HG03097 (cell line): ENCODE measurements around the gene EPHA6.
A peak's percentile ranks its signal among the peaks of the same experiment; 100 is the strongest.

Experiments
- ATAC-seq: cut with Tn5 transposase; IDR thresholded peaks from one replicate; pipeline ENCODE4 v1.9.1; 2021; ENCODE audit not compliant: unreplicated experiment, low FRiP score

The EPHA6 gene

DNA sequence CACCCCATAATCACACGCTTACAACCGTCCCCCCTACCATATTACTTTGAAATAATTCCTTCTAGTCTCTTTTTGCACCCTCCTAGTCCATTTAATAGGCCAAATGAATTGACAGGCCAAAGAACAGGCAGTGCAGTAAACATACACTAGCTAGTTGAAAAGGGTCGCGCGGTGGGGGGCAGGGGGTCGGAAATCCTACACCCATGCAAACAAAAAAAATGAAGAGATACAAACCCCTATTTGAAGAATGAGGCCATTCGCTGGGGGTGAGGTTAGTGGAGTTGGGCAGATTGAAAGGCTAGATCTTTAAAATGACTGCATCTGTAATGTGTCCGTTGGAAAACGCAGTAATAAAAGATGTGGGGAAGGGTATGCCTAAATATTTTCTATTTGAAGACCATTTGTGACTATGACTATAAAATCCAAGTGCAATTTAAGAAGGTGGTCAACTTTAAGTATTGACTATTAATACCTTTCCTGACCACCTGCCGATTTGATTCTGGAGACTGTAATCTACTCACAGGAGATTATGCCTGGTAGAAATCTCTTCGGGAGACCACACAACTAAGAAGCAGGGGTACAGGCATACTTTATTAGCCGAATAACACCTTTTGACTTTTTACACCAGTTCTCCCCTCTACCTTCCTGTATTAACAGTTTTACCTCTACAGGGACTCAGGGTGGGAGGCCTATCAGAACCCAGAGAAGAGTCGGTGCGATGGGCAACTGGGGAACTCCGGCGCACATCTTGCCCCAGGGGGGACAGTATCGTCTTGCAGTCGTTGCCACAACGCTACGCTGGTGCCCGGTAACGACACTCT is 949.4 kb downstream of the EPHA6 start:
- no peak for ATAC-seq

DNA sequence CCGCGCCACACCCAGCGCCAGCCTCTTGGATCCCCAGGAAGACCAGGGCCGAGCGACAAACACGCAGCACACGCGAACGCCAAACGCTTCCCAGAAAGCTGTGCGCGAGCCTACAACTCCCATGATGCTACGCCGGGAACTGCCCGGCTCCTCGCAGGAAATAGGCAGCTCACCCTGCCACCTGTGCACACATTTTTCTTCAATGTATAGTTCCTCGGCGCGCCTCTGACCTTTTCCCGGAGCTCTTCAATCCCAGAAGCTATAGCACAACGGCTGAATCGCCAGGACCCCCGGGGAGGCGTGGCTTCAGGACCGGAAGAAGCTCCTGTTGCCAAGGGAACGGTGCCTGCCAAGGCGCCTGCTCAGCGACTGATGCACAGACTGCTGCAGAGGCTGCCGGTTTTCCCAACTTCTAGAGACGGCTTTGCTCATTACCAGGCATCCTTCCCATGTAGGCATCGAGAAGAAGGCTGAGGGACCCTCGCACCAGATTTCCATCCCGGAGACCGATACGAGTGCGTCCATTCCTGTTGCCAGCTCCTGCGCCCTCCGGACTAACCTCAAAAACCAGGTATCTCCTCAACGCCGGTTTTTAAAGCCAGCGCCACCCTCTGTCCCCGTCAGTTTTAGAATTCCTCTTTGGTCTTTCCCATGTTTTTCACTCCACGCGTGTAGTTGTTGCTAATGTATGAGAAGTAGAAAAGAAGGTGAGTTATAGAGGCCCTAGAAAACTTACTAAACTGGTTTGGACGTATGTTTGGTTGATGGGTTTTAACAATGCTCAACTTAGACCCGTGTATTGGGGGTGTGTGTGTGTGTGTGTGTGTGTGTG is 950.2 kb downstream of the EPHA6 start, which contains the start of gene ARL6:
ARL6 (plus strand) TSS at position 352 of the 832 bp plus-strand sequence. CDS start 3,350 bp downstream, outside the sequence.
- peak; percentile 96 for ATAC-seq

DNA sequence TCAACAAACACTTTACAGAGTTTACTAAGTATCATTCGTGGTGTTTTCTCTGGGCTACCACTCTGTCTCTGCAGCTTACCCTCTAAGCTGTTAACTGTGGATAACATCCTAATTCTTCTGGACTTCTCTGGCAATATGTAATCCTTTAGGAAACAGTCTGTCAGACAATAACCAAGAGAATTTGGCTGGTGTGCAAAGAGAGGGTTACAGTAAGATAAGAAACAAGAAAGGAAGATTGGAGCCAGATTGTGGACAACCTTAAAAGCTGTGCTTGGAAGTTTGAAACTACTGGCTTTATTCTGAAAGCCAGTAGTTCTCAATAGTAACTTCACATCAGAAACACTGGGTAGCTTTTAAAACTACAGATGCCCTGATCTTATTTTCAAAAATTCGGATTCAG is 950.9 kb downstream of the EPHA6 start:
- ATAC-seq: no peak

DNA sequence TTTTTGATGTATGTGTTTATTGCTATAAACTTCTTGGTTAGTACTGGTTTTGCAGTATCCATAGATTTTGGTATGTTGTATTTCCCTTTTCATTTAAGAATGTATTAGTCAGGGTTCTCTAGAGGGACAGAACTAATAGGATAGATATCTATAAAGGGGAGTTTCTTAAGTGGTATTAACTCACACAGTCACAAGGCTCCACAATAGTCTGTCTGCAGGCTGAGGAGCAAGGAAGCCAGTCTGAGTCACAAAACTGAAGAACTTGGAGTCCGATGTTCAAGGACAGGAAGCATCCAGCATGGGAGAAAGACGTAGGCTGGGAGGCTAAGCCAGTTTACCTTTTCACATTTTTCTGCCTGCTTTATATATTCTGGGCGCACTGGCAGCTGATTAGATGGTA is 958.5 kb downstream of the EPHA6 start:
- ATAC-seq: no peak

DNA sequence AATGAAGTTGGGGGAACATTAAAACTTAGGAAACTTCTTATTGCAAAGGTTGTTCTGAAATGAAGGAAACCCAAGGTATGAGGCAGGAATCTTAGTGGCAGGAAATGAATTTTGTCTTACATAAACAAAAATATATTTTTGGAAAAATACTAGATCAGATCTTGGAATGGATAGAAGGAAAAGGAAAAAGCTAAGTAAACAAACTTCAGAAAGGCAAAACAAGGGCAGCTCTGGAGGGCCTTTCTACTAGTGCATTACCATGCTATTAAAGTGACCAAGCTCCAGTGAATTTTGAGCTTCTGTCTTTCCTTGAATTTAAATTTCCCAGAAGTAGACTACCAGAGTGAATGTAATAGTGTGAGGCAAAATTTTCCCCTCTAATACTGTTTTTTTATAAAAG is 963.8 kb downstream of the EPHA6 start:
- no peak for ATAC-seq

DNA sequence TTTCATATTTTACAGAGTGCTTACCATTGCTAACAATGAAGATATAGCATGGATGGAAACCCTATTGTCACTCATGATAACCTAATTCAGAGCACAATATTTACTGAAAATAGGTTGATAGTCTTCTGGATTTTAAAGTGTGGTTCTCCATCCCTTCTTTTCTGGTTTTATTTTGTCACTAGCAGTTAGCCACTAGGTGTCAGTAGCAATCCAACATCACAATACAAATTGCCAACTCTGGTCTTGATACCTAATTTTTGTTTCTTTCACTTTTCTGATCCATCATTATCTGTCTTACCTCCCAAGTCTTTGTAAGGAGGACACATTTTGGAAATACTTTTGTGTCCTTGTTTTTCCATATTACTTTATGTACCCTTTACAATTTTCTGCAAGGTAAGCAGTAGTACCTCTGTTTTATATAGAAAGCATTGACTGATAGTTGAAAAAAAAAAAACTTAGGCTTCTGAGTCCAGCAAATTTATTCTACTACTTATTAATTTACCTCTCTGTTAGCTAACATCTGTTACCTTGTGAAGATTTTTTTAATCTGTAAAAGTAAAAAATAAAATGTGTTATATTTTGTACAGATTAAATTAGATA is 979.1 kb downstream of the EPHA6 start:
- peak; percentile 66 for ATAC-seq

DNA sequence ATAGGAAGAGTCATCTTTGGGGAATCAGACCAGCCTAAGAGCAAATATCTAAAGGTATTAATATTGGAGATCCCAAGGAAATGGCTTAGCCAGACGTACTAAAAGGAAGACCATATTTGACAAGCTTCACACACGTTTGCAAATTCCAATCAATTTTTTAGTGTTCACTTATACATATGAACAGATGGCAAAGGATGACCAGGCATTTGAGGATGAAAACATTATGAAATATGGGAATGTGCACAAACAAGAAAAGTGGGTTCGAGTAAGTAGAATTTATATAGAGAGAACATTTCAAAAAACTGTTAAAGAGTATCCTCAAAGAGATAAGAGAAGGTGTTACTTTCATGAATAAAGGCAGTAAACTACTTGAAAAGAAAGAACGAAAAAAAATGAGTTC is 981.6 kb downstream of the EPHA6 start:
- ATAC-seq: no peak
